HG02870 (cell line): Measurements from ENCODE around the gene PRKG1.

Experiments
- ATAC-seq: cut with Tn5 transposase; IDR thresholded peaks from one replicate; pipeline ENCODE4 v1.9.1; 2021; ENCODE audit warnings: mild to moderate bottlenecking, moderate library complexity; ENCODE audit not compliant: unreplicated experiment

The PRKG1 gene

DNA sequence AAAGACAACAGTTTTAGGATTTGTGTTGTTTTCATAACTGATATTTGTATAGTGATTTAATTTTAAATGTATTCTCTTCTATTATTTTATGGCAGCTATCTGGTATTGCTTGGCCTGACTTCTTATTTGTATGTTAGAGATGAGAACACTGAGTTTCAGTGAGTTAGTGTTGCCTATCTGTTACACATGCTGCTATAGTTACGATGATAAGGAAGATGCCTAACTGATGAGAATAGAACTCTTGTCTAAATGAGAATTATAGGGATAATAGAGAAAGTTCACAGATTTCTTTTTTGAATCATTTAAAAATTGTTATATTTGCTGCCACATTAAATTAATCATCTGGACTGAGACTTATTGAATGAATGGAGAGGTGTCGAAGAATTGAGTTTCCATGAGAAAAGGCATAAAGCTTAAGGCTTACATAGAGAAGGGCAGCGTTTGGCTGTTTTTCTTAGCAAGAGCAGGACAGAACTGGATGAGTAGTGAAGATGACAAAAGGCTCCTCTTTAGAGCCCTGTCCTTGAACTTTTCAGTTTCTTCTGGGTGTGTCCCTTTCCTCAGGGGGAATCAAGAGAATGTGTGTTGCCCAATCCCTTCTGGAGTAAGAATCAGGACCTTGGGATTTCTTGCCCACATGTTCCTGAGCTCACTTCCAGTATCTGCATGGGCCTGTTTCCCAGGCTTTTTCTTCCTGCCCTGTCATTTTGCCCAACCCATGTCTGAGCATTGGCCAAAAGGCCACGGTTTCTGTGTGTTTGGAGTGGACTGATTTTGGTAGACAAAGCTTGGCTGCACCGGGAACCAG lies 820.7 kb downstream of the PRKG1 start:
- ATAC-seq: no peak

DNA sequence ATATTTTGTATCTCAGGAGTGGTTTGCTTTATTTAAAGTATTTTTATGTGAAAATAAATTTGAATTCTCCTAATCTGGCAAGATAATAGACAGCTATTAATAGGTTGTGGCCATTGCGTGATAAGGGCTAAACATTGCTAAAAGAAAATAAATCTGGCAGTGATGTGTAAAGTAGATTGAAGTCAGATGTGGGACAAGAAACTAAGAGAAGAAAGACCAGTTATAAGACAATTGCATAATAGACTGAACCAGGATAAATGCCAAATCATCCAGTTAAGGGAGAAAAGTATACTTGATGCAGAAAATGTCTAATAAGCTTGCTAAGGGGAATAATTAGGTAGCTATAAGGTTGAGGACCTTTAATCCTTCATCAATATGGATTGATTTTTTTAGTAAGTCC lies 822.6 kb downstream of the PRKG1 start:
- no peak for ATAC-seq

DNA sequence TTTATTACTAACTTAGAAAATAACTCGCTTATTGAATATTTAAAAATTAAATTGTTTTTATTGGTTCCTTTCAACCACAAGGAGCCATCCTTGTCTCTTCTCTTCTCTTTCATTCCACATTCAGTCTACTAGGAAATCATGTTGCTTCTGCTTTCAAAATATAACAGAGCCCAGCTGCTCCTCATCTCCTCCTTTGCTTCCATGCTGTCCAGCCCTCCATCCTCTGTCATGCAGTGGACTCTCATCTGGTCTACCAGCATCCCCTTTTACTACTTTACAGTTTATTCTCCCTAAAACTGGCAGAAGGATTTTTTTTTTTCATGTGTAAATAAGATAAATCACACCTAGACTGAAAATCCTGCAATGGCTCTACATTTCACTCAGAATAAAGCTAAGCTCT lies 823.3 kb downstream of the PRKG1 start:
- no peak for ATAC-seq

GRCh38 chr10:51900180-51900579 lies 825.9 kb downstream of the PRKG1 start:
- ATAC-seq: no peak

DNA sequence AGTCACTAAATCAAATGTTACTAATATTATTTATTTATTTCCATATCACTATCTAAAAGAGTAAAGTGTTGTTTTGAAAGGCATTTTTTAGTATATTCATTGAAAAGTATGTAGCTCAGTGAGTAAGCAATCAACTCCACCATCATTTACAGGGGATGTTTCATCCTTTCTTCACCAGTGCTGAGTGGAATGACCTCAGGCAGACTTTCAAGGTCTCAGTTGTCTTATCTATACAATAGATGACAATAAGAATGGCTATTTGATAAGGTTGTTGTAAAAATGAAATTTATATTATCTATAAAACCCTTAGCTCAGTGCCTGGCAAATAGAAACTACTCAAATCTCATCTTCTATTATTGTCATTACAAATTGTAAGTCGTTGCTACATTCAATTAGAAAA lies 829.4 kb downstream of the PRKG1 start:
- ATAC-seq: no peak

GRCh38 chr10:51905032-51905431 lies 830.7 kb downstream of the PRKG1 start:
- no peak for ATAC-seq

DNA sequence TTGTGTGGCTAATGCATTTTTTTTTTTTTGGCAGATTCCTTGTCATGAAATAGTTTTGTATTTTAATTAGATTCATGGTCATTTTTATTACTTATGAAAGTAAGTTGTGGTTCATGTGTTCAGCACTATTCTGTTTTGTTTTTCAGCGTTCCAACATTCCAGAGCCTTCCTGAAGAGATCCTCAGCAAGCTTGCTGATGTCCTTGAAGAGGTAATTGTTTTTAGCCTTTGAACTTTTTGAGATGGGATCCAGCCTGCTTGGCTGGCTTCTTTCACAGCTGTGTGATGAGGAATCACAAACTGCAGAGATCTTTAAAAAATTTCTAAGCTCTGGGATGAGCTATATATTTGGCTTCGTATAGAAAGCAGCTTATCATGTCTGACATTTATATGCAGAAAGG lies 833.1 kb downstream of the PRKG1 start:
- ATAC-seq: no peak

DNA sequence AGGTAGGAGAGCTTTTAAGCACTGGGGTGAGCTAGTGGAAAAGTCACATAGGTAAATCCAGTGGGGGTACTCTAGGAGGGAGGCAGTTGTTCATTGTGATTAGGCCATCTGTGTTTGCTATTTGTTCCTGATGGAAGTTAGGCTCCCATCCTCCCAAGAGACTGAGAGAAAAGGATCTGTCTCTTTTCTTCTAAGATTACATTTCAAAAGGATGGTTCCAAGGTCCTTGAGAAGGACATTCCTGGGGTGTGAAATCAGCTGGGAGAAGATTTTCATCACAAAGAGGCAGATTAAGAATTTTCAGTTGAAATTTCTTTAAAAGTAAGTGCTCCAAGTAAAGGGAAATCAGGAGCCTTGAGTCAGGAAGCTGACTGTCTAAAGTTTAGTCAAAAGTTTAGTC lies 835.9 kb downstream of the PRKG1 start:
- ATAC-seq: no peak

DNA sequence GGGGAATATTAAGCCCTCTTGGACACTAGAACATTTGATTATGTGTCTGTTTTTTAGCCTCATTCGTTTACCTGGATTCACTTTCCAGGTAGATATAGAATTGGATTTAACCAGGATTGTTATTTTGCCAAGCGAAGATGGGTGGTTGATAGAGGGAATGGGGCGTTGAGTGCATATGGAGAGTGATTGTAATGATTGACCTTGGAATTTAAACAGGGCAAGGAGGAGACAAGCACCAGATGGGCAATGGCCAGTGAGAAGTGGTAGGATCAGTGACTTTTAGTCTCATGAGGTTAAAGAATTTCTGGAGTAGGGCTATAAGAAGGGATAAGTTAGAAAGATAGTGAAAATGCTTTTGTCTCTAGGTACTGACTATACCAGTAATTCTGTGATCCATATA lies 836.3 kb downstream of the PRKG1 start:
- no peak for ATAC-seq

- ATAC-seq: no peak
These were observed 837.4 kb downstream of the PRKG1 start for GRCh38 chr10:51911723-51912122.

DNA sequence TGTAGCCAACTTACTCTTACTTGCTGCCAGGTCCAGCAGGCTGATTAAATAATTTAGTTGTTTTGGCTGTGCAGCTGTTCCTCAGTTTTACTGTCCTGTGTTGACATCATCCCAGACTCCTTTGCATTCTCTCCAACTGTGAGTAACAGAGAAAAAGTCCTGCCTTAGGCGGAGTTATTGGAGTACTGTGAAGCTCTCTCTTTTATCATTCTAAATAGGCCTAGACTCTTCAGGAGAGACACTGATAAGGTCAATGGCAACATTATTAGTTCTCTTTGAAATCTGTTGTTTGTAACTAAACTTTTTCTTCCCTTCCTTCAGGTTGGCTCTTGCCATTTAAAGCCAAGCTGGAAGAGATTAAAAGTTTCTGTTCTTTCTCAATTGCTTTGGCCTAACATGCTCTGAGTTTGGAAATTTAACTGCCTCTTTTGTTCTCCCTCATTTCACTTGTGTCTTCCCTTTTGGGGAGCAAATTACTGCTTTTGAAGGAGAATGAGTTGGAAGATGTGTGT lies 840.8 kb downstream of the PRKG1 start:
- ATAC-seq: no peak

GRCh38 chr10:51918440-51918839 lies 844.2 kb downstream of the PRKG1 start:
- ATAC-seq: peak; percentile 4

- ATAC-seq: peak; percentile 56
These were observed 844.6 kb downstream of the PRKG1 start for GRCh38 chr10:51918884-51919325.

GRCh38 chr10:51920672-51921071 lies 846.4 kb downstream of the PRKG1 start:
- ATAC-seq: no peak

DNA sequence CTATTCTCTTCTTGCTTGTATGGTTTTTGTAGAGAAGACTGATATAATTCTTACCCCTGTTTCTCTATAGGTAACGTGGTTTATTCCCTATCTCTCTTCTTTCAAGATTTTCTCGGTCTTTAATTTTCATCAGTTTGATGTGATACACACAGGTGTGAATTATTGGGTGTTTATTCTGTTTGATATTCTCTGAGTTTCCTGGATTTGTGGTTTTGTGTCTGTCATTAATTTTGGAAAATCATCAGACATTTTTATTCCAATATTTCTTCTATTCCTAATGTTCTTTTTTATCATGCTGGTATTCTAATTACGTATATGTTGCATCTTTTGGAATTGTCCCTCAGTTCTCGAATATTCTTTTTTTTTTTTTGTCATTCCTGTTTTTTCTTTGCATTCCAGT lies 850.1 kb downstream of the PRKG1 start:
- no peak for ATAC-seq

DNA sequence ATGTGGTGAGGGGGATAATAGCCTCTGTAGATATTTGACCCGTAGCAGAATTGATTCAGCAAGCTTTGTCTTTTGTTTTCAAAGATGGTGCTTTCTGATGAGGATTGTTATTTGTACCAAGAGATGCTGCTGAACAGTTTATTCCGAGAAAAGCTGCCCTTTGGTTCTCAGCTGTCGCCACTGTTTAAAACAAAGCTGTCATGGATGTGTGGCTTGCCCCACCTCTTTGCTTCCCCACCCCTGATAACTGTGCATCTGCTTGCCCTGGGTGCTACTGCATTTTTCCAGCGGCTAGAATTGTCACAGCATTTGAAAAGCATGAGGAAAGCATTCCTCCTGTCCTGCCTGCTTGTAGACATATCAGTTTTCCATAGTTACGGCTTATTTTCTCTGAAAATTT lies 852.0 kb downstream of the PRKG1 start:
- ATAC-seq: no peak

DNA sequence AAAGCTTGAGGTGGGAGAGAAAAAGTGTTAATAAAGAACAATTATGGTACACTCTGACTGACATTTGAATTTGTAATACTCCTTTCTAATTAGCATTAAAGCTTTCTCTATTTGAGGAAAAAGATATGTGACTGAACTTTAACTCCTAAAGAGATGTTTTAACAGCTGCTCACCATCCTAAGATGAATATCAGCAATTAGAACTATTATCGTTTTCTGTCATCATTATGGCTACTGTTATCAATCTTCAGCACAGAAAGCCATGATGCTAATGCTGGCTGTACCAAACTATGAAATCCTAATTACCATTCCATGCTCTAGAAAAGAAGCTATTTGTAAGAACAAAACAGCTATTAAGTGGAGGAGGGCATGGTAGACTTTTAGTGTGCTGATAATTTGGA lies 853.9 kb downstream of the PRKG1 start:
- ATAC-seq: no peak

- ATAC-seq: no peak
These were observed 858.2 kb downstream of the PRKG1 start for GRCh38 chr10:51932530-51932929.

GRCh38 chr10:51934373-51934772 lies 860.1 kb downstream of the PRKG1 start:
- ATAC-seq: no peak

DNA sequence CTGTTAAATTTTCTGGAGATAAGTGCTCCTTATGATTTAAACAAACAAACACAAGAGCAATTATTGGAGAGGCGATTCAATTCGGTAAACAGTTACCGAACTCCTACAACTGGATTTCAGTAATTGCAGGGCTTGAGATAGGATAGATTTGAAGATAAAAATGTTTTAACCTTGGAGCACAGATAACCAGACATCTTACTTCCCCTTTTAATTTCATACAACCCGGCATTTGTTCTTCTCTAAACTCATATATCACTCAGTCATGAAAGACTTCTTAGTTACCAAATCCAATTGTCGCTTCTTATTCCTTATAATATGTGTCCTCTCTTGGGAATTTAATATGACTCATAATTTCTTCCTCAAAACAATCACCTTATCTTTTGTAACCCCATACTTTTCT lies 861.1 kb downstream of the PRKG1 start:
- ATAC-seq: no peak

DNA sequence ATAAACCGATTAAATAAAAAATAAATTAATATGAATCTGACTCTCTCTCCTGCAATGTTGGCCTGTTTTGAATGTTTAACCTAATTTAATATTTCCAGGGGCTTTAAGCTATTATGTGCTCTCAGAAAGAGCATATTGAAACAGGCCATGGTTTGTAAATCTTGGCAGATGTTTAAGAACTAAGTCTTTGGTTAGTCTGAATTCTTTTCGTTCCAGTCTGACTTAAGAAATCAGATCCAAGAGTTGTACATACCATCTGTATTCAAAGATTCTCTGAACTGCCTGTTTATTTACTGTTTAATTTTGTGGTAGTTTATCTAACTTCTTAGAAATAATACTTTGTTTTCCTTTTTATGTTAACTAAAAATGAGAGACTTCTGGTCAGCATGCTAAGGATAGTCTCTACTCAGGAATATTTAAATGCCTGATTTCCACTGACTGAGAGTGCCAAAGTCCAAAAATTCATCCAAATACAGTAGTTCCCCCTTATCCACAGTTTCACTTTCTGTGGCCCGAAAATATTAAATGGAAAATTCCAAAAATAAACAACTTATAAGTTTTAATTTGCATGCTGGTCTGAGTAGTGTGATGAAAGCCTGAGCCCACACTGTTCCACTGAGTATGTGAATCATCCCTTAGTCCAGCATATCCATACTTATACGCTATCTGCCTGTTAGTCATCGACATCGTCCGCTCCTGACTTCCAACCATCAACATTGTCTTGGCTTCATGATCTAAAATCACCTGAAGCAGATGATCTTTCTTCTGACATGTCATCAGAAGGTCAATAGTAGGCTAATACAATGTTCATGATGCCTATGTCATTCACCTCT lies 863.2 kb downstream of the PRKG1 start:
- ATAC-seq: no peak
